CD4-positive, alpha-beta T cell treated with Interferon gamma for 1 hour (primary cell): ENCODE data around the gene APCDD1.
"Not testable (repeated sequence)": the region's sequence is repeated elsewhere in the genome, so short reads cannot be mapped to it uniquely, and the experiment has no call there.

Experiments
- DNase-seq: peaks from one replicate; pipeline ENCODE4 v3.0.0-alpha.2; 2020

The APCDD1 gene

DNA sequence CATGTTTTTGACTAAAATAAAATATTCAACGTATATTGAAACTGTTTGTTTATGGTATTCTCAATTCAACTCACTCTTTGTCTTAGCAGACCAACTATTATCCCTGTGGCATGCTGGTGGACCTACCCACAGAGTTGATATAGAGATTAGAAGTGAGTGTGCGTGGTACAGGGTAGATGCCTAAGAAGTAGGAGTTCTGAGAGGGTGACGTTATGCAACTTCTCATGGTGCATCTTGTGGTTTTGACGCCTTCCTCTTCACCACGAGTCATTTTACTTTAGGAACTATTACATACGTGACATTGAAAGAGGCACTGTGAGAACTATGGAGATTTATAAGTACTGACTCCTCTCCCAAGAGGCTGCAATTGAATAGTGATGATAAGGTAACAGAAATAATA, 44.8 kb downstream of the APCDD1 start:
- DNase-seq, result no peak

DNA sequence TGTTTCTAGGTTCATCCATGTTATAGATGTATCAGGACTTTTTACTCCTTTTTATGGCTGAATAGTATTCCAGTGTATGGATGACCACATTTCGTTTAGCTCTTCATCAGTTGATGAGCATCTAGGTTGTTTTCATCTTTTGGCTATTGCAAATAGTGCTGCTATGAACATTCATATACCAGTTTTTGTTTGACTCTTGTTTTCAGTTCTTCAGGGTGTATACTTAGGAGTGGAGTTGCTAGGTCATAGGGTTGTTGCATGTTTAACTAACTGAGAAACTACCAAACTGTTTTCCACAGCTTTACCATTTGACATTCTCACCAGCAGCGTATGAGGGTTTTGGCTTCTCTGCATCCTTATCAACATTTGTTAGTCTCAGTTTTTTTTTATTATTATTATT, 45.6 kb downstream of the APCDD1 start:
- no peak for DNase-seq

DNA sequence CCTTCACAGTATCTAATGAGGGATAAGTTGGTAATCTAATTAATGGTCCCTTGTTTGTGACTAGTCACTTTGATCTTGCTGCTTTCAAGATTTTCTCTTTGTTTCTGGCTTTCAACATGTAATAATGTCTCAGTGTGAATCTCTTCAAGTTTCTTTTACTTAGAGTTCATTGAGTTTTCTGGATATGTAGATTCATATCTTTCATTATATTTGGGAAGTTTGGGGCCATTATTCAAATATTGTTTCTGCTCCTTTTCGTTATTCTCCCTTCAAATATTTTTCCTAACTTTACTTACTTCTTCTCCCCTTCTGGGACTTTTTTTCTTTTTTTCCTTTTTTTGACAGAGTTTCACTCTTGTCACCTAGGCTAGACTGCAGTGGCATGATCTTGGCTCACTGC, 50.3 kb downstream of the APCDD1 start:
- DNase-seq, result no peak

DNA sequence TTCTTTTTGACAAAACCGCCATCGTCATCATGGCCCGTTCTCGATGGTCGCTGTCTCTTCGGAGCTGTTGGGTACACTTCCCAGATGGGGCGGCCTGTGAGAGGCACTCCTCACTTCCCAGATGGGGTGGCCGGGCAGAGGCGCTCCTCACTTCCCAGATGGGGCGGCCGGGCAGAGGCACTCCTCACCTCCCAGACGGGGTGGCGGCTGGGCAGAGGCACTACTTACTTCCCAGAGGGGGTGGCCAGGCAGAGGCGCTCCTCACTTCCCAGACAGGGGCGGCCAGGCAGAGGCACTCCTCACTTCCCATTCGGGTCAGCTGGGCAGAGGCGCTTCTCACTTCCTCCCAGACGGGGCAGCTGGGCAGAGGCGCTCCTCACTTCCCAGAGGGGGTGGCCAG, 51.5 kb downstream of the APCDD1 start:
- DNase-seq, result not testable (repeated sequence)

DNA sequence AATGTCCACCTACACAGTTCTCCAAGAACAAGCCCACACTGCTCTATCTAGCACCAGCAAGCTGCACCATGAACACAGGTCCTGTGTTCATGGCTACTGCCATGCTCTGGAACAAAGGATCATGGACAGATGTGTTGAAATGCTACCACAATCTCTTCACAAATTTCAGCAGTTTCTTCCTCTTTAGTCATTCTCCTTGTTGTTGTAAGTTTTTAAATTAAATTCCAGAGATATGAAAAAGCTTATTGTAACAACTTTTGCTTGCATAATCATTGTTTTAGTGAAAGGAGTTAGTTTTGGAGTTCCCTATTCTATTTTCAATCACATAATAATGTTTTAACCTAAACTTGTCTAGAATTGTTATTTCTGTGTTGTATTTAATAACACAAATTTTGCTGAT, 54.2 kb downstream of the APCDD1 start:
- no peak for DNase-seq

DNA sequence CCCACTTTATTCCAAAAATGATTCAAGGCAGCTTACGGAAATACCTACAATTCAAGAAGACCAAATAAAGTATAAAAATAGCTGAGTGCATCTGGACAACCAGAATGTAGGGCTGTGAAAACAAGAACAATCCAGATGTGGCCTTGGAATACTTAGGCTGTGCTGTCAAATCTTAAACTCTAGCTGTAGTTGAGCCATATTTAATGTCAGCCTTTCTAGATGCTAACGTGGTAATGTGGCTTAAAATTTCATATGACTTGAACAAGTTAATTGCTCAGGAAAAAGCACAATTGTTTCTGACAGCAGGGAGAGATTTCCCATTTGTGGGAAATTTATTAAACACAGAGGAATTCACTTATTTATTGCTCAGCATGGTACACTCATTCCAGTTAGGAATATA, 56.8 kb downstream of the APCDD1 start:
- DNase-seq, result no peak

DNA sequence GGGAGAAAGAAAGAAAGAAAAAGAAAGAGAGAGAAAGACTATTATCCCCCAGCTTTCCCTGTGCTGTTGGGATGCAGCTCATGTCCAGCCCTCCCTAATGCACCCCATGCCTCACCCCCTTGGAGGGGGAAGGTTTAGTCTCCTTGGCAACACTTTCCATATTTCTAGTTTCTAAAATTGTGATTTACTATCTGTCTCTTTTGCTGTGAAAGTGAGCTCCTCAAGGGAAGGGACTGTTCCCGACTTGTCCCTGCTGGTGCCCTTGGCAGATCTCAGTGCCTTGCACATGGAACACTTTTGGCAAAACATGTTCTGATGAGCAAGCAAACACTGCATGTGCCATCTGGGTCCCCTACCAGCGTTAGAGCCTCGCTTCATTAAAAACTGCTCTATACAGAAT, 59.6 kb downstream of the APCDD1 start:
- no peak for DNase-seq

DNA sequence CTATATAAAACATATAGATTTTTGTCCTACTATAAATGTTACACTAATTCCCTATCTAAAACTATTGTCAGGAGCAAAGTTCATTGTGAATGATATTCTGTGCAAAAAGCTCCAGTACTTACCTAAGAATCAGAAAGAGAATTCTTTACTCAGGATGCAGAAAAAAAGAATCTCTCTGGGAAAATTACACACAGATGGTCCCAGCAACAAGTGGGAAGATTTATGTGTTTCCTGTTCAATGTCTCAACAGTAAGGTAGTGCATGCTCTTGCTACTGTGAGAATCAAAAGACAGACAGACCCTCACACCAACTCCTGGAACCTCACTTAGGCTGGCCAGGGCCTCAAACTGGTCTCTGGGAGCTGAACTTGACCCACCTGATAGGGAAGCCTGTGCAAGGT, 60.2 kb downstream of the APCDD1 start:
- DNase-seq, result no peak

DNA sequence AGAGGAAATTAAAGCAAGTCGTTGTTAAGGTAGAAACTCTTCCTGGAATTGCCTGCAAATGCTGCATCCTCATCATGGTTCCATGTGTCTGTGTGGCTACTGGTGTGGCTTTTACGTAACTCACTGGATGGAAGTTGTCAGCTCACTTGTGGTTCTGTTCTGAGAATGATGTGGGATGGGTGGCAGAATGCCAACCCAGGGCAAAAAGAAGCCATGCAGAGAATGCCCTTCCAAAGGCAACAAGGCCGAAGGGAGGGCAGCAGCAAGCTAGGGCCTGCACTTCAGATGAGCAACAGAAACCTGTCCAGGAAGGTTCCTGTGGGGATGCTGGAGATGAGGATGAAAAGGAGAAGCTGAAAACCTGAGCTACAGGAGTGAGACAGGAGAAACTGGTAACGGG, 61.0 kb downstream of the APCDD1 start:
- DNase-seq, result no peak

DNA sequence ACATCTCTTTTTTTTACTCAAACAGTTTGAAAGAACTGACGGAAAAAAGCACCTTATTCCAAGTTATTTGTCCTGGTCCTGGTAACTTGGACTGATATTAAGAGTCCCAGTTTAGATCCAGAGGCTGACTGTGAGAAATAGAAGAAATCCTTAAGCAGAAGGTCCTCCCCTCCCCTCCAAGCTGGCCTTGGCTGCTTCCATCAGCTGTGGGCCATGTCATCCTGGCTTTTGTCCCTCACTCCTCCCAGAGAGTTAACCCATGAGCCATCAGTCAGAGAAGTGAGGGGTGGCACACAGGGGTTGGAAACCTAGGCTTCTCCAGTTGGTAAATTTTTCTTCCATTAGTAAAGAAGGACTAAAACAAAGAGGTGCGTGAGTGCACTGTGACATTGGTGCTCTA, 61.6 kb downstream of the APCDD1 start:
- no peak for DNase-seq

DNA sequence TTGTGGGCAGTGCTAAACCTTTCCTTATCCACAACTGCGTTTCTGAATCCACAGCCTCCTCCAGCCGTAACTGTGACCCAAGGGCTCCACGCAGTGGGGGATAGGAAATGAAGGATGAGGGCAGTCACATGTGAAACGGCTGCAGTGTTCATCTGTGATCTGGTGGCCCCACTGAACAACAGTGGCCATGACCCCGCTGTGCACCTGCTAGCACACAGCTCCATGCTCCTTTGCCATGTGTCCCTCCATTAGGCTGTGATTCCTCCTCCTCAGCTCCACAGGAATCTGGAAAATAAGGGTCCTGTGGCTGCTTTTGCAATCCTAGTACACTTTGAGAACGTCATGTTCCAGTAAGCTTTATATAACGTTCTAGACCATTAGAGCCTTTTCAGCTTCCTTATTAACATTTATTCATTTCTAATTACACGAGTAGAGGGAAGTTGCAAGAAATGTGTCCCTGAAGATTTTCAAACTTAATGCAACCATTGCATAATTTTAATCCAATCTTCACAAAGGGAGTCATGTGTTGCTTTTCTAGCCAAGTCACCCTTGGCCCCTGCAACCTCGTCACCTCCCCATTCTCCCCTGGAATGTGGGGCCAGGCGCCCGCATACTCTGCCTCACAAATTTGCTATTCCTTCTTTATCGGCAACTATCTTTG, 64.3 kb downstream of the APCDD1 start:
- no peak for DNase-seq

DNA sequence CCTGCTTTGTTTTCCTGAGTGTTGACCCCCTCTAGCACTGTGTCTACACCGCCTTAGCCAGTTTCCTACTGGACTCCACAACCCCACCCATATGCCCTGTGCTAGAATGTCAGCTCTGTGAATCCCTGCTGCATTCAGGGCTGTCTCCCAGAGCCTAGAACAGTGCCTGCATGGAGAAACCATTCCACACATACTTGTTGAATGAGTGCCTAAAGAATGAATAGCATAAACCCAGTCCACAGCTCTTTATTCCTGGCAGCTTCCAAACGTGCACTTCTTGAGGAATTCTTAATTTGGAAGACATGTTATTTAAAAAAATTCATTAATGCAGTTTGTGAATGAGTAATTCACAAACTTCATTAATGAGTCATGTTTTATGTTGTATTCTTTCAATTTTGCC, 64.9 kb downstream of the APCDD1 start:
- no peak for DNase-seq

DNA sequence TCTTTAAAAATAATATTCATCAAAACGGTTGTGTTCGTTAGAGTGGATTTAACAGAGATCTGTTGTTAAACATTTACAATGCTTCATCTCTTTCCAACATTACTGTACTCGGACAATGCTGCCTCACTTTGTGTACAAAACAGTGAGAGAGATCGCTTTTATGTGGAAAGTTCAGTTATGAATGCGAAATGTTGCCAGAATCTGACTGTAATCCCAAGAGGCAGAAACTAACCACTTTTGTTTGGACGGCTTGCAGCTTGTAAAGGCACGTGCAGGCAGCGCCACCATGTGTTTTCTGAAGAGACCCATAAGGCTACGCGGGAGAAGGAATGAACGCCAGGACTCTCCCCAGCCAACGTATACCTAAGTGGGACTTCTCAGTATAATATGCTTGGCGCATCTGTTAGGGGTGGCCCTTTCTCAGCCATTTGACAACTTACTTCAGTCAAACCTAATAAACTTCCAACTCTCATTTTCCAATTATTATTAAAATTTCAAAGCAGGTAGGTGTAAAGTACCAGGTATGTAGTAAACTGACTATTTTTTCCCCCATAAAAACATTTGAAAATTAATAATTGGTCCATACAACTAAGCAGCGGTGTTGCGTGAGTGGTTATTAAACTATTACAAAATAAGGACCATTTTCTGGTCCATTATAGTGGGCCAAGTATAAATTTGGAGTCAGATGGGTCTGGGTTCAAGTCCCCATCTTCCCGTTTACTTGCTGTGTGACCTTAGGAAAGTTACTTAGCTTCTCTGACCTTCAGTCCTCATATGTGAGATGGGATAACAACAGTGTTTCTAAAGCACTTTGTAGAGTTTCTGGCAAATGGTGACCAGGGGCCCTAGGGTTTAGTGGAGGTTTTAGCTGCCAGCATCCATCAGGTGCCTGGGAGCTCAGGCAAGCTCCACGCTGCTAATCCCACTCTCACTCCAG, 65.8 kb downstream of the APCDD1 start:
- peak; percentile 64 for DNase-seq

DNA sequence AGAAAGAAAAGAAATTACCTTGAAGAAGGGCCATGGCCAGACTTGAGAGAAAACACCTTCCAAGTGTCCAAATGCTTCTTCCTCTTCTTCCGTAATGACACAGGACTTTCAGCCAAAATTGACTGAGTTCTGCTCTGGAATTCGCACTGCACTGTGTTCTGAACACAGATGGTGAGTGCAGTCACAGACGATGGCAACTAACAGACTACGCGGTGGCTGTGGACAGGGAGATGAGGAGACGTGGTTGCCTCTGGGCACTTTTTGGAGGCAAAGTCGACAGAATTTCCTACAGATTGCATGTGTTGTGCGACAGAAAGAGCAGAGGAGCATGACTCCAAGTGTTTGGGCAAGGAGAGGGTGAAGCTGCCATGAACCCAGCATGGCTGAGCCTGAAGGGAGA, 67.1 kb downstream of the APCDD1 start:
- DNase-seq, result no peak

DNA sequence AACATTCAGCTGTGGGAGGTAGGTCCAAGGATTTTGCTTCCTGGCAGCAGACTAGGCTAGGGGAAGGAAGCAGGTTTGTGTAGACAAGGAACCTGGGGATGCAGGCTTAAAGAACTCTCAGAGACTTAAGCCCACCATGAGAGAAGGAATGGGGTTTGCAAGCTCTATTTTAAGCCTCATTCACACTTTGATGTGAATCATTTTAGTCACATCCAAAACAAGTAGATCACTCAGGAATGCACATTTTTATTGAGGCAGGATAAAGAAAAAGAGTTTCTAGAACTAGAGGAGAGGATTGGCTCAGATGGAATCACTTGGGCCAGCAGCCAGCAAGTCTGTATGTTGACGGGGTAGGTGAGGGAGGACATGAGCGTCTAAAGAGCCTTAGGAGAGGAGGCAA, 68.1 kb downstream of the APCDD1 start:
- no peak for DNase-seq

DNA sequence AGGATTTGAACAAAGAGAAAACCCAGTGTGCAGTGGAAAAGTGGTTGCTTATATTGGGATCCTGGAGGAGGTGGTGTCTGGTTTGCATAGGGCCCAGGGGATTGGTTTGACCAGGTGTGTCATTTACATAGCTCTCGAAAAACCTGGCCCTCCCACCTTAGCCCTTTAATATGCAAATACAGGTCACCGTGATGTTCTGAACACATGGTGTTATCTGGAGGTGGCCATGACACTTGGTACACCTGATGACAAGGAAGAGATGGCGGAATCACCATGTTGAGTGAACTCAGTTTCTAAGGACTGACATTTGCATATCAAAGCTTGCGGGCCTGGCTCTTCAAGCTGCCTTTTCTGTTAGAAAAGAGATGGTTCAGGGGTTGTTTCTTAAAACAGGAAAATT, 69.1 kb downstream of the APCDD1 start:
- DNase-seq, result no peak

DNA sequence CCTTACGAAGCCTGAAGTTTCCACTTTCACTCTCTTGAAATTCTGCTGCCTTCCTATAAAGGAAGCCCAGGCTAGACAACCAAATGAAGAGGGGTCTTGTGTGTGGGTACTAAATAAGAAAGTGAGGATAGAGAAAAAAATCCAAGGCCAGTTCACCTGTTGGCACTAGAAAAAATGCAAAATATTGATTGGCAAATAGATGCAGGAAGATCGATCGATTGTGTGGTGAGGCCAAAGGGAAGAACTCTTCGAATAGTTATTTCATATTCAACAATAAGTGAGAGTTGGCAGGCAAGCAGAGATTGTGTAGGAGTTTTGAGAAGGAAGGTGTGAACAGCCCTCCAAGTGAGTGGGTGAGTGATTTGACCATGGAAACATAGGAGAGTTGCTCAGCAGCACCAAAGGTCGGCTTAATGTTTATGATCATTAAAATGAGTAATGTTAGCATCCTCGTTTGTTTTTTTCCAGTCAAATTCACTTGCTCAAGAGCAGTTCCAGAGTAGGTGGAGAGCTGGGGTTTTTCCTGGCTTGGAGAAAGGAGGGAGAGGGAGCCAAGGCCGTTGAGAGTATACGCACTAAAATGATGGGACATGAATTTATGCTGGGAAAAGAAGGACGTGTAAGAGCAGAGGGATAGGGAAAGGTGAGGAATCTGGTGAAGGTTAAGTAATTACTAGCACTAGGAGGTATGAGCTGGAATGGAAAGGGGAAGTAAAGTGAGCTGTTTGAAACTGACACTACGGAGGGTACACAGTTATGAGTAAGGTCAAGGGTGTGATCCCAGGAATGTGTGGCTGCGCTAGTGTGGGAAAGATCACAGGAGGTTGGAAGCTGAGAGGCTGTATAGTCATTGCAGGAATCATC, 70.3 kb downstream of the APCDD1 start:
- DNase-seq, result no peak

DNA sequence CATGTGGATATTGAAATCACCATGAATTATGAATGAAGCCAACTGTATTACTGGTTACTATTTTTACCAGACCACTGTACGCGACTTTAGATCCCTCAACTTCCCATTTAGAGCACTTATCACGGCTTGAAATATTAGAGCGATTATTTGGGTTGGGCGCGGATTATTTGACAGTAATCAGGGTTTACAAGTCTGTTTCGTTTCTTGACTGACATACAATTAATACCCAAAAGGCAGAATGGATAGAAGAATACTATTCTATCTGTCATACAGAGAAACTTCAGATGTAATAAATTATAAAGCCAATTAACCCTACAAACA, 70.9 kb downstream of the APCDD1 start:
- no peak for DNase-seq

DNA sequence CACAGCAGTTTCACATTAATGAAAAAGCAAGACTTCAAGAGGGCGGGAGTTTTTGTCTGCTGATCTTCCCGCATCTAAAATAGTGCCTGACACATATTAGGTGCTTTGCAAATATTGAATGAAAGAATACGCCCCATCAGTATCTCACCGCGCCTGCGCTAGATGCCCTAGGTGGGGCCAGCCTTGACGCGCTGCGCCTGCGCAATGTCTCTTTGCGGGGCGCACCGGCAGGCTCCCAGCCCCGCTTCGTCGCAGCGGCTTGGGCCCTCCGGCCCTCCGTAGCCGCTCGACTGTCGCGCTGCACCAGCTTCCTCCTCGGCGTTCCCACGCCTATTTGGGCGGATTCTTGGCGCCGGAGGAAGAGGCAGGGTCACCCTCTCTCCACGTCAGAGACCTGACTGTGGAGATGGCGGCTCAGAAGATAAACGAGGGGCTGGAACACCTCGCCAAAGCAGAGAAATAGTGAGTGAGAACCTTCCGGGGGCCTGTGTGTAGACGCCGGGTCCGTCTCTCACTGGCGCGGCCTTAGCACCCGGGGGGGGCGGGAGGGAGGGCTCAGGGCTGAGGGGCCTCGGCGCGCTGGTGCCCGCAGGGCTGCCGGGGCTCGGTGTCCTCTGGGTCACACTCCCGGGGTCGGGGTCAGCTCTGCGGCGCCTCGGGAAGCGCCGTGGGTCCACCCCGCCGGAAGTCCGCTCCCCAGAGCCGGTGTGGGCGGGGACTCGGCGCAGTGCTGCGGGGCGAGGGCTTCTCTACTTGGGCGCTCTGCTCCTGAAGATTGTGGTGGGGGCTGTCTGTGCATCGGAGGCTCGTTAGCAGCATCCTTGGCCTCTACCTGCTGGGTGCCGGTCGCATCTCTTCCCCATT, 71.5 kb downstream of the APCDD1 start, which contains the start of gene NAPG:
Gene NAPG, plus strand, starts transcription at position 331 of the 864 bp plus-strand sequence. Its CDS starts 76 bp downstream, at position 407.
- DNase-seq, result peak; percentile 94

DNA sequence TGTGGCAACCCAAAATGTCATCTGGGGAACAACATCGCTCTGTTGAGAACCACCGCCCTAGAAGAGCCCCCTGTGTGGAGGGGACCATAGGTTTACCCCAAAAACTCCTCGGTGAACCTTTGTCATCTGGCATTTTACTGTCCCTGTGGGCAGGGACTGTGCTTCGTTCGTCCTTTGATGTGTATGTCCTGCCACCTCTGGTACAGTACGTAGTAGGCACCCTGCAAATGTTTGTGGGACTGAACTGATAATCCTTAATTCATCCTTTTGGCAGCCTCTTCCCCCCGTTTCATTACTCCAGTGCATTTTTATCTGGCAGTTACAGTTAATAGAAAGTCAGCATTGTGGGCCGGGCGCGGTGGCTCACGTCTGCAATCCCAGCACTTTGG, 72.1 kb downstream of the APCDD1 start:
- no peak for DNase-seq

DNA sequence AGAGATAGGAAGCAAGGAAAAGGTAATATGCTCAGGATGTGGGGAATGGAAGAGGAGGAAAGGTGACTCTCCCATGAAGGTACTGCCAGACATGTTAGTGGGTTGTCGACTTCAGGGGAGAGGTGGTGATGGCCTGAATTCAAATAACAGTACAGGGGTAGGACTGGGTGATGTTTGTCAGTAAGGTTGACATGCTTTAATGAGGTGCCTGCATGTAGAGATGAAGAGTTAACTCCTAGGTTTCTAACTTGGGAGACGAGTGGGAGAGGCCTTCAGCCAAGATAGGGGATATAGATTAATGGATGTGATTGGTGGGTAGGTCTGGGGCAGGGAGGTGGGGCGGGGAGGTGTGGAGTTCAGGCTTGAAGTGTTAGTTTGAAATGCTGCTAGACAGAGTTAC, 74.0 kb downstream of the APCDD1 start:
- DNase-seq, result no peak

DNA sequence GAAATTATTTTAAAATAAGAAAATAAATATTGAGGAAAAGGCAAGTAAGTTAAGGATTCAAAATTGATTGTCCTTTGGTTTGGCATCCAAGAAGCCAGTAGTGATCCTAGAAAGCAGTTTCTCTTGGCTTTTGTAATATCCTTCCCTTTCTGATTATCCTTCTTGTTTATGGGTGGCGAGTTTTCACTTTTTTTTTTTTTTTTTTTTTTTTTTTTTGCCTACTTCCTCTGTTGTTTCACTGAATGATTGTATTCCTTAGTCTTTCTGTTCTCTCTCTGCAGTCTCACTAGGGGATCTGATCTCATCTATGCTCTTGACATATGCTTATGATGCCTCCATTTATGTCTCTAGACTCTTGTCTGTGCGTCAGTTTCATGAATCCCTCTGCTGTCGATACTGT, 75.6 kb downstream of the APCDD1 start:
- no peak for DNase-seq

DNA sequence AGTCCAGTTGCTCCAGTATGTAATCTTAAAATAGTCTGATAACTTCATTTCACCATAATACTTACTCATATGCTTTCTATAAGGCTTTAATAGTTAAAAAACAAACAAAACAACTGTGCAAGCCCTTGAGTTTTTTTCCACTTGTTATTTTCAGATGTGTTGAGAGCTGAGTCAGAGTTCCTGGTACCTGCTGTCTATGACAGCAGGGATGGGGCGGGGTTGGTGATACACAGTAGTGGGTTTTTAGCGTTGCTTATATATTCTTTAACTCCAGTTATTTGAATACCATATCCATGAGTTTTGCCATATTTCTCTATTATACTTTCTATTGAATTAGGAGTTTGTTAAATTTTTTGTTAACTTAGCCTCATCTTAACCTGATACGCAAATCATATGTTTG, 76.4 kb downstream of the APCDD1 start:
- no peak for DNase-seq
